ENCODE data around the gene DHODH. TPM values are rescaled to one million over a fixed set of nuclear protein-coding genes. Genes with fewer than 3 reads are reported as not detected.

Gene DHODH
- total and polyA plus RNA-seq, 2 of the 13 experiments (the other 11 are each of a cell fraction or from before 2014, with no cell fraction given) = 10.7 to 16.4 TPM

DNA sequence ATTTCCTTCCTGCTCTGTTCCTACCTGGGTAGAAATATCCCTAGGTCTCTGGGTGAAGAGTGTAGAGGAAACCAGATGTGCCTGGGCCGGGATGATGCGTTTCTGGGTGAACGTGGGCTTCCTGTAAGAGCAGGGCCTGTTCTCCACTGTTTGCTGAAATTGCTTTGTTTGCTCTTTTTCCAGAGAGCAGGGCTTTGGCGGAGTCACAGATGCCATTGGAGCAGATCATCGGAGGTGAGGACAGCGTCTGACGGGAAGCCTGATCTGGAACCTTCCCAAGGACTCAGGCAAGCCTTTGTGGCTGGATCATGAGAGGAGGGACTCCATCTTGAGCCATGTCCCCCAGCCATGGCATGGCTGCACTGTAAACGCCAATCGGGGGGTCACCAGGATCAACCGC, 15.4 kb downstream of the DHODH start (continued):
- TF ChIP-seq, protein P1, sequence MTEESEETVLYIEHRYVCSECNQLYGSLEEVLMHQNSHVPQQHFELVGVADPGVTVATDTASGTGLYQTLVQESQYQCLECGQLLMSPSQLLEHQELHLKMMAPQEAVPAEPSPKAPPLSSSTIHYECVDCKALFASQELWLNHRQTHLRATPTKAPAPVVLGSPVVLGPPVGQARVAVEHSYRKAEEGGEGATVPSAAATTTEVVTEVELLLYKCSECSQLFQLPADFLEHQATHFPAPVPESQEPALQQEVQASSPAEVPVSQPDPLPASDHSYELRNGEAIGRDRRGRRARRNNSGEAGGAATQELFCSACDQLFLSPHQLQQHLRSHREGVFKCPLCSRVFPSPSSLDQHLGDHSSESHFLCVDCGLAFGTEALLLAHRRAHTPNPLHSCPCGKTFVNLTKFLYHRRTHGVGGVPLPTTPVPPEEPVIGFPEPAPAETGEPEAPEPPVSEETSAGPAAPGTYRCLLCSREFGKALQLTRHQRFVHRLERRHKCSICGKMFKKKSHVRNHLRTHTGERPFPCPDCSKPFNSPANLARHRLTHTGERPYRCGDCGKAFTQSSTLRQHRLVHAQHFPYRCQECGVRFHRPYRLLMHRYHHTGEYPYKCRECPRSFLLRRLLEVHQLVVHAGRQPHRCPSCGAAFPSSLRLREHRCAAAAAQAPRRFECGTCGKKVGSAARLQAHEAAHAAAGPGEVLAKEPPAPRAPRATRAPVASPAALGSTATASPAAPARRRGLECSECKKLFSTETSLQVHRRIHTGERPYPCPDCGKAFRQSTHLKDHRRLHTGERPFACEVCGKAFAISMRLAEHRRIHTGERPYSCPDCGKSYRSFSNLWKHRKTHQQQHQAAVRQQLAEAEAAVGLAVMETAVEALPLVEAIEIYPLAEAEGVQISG (CRISPR knock-in tag; IDR thresholded peaks at IDR 0.05) = no peak
- TF ChIP-seq ZNF589 (CRISPR knock-in tag; conservative IDR thresholded peaks at IDR 0.05) (no peak), TOPORS (CRISPR knock-in tag; IDR thresholded peaks at IDR 0.05) (no peak), STAG1 (CRISPR knock-in tag; IDR thresholded peaks at IDR 0.05) (no peak), MEIS2 (CRISPR knock-in tag; IDR thresholded peaks at IDR 0.05) (no peak), ZNF432 (CRISPR knock-in tag; IDR thresholded peaks at IDR 0.05; ENCODE audit: borderline replicate concordance) (no peak), ZNF766 (CRISPR knock-in tag; IDR thresholded peaks at IDR 0.05; ENCODE audit: borderline replicate concordance) (no peak), ISX (CRISPR knock-in tag; conservative IDR thresholded peaks at IDR 0.05) (no peak), ZFX (CRISPR knock-in tag; IDR thresholded peaks at IDR 0.05; ENCODE audit: low read depth) (peak; percentile 31; the same call in 1 of the 2 replicates), RARG (CRISPR knock-in tag; IDR thresholded peaks at IDR 0.05; ENCODE audit: low read depth) (no peak), CBX5 (CRISPR knock-in tag; IDR thresholded peaks at IDR 0.05; ENCODE audit: borderline replicate concordance) (no peak), FOXP1 (IDR thresholded peaks at IDR 0.05) (no peak), FOXP1 (CRISPR knock-in tag; IDR thresholded peaks at IDR 0.05) (no peak), ZIK1 (CRISPR knock-in tag; IDR thresholded peaks at IDR 0.05; ENCODE audit: borderline replicate concordance, low read depth) (no peak), ZNF556 (CRISPR knock-in tag; IDR thresholded peaks at IDR 0.05; ENCODE audit: borderline replicate concordance) (no peak), SP140L (CRISPR knock-in tag; IDR thresholded peaks at IDR 0.05; ENCODE audit: borderline replicate concordance) (no peak), JUN (CRISPR knock-in tag; IDR thresholded peaks at IDR 0.05) (no peak), SAP130 (CRISPR knock-in tag; IDR thresholded peaks at IDR 0.05; ENCODE audit: low read depth) (0 out of 2 replicates have a peak, but pooled peaks have one; percentile 27), FOXA1 (IDR thresholded peaks at IDR 0.05) (no peak), FOXA1 (CRISPR knock-in tag; IDR thresholded peaks at IDR 0.05) (peak; percentile 39; the same call in 1 of the 2 replicates), HNRNPLL (IDR thresholded peaks at IDR 0.05; ENCODE audit: low read depth, low read length, poor library complexity, severe bottlenecking) (no peak)
- TF ChIP-seq, protein P2, sequence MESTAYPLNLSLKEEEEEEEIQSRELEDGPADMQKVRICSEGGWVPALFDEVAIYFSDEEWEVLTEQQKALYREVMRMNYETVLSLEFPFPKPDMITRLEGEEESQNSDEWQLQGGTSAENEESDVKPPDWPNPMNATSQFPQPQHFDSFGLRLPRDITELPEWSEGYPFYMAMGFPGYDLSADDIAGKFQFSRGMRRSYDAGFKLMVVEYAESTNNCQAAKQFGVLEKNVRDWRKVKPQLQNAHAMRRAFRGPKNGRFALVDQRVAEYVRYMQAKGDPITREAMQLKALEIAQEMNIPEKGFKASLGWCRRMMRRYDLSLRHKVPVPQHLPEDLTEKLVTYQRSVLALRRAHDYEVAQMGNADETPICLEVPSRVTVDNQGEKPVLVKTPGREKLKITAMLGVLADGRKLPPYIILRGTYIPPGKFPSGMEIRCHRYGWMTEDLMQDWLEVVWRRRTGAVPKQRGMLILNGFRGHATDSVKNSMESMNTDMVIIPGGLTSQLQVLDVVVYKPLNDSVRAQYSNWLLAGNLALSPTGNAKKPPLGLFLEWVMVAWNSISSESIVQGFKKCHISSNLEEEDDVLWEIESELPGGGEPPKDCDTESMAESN (CRISPR knock-in tag; conservative IDR thresholded peaks at IDR 0.05) = no peak
- TF ChIP-seq, protein P3, sequence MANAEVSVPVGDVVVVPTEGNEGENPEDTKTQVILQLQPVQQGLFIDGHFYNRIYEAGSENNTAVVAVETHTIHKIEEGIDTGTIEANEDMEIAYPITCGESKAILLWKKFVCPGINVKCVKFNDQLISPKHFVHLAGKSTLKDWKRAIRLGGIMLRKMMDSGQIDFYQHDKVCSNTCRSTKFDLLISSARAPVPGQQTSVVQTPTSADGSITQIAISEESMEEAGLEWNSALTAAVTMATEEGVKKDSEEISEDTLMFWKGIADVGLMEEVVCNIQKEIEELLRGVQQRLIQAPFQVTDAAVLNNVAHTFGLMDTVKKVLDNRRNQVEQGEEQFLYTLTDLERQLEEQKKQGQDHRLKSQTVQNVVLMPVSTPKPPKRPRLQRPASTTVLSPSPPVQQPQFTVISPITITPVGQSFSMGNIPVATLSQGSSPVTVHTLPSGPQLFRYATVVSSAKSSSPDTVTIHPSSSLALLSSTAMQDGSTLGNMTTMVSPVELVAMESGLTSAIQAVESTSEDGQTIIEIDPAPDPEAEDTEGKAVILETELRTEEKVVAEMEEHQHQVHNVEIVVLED (CRISPR knock-in tag; IDR thresholded peaks at IDR 0.05; ENCODE audit: borderline replicate concordance) = no peak
- TF ChIP-seq, protein P4, sequence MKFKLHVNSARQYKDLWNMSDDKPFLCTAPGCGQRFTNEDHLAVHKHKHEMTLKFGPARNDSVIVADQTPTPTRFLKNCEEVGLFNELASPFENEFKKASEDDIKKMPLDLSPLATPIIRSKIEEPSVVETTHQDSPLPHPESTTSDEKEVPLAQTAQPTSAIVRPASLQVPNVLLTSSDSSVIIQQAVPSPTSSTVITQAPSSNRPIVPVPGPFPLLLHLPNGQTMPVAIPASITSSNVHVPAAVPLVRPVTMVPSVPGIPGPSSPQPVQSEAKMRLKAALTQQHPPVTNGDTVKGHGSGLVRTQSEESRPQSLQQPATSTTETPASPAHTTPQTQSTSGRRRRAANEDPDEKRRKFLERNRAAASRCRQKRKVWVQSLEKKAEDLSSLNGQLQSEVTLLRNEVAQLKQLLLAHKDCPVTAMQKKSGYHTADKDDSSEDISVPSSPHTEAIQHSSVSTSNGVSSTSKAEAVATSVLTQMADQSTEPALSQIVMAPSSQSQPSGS (CRISPR knock-in tag; IDR thresholded peaks at IDR 0.05) = peak; percentile 31
